GM21515 (cell line): ENCODE measurements around the gene PIGT.

ENCODE experiments used
- ATAC-seq: cut with Tn5 transposase; IDR thresholded peaks from one replicate; pipeline ENCODE4 v1.9.1; 2021; ENCODE audit not compliant: unreplicated experiment

Gene PIGT

GRCh38 chr20:45400346-45401031, 15.5 kb upstream of the PIGT start:
- no peak for ATAC-seq

GRCh38 chr20:45402946-45403345, 13.0 kb upstream of the PIGT start:
- ATAC-seq, result no peak

DNA sequence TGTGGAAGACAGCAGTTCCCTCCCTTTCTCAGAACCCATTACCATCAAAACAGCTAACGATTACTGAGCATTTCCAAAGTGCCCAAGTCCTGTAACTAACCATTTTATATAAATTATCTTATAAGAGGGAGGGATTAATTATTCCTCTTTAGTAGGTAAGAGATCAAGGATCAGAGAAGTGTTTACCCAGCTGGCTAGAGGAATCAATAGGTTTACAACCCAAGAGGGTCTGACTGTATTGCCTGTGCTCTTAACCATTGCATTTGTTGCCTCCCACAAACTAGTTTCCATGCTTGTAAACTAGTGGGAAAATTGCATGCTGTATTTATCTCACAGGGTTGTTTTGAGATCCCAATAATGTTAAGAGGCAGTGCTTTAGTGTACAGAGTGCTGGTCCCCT, 11.5 kb upstream of the PIGT start:
- ATAC-seq, result no peak

- no peak for ATAC-seq
These were observed 10.2 kb upstream of the PIGT start for GRCh38 chr20:45405571-45406259.

GRCh38 chr20:45406260-45407066, 9.5 kb upstream of the PIGT start:
- no peak for ATAC-seq

GRCh38 chr20:45407067-45407745, 8.7 kb upstream of the PIGT start:
- no peak for ATAC-seq

DNA sequence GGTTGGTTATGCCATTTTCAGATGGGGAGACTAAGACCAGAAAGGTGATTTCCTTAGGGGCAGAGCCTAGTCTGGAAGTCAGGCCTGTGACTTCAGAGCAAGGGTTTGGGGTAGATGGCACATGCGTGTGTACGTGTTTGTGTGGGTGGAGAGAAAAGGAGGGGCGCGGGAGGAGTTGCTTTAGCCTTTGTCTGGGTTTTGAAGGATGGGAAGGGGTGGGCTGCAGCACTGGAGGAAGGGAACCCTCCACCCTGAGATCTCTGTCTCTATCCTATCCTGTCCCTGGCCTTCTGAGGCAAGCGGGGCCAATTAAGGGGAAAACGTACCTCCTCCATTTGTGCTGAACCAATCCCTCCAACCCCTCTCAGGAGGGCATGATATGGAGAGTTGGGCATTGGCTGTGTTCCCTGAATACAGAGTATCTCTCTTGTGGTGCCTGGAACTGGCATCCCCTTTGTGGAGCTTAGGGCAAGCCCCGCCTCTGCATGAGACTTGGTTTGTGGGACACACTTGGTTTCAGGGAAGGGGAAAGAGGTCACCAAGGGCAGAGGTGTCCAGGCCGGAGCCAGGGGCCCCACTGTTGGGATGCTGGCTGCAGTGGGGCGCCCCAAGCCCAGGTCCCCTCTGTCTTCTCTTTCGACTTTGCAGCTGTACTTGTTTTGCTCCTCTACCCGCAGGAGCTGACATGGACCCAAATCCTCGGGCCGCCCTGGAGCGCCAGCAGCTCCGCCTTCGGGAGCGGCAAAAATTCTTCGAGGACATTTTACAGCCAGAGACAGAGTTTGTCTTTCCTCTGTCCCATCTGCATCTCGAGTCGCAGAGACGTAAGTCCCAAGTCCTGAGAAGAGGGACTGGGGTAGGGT, 7.9 kb upstream of the PIGT start, which contains the start of gene DBNDD2:
Gene DBNDD2, plus strand, starts transcription at position 507 of the 863 bp plus-strand sequence. Its CDS starts 179 bp downstream, at position 686.
- ATAC-seq, result no peak

DNA sequence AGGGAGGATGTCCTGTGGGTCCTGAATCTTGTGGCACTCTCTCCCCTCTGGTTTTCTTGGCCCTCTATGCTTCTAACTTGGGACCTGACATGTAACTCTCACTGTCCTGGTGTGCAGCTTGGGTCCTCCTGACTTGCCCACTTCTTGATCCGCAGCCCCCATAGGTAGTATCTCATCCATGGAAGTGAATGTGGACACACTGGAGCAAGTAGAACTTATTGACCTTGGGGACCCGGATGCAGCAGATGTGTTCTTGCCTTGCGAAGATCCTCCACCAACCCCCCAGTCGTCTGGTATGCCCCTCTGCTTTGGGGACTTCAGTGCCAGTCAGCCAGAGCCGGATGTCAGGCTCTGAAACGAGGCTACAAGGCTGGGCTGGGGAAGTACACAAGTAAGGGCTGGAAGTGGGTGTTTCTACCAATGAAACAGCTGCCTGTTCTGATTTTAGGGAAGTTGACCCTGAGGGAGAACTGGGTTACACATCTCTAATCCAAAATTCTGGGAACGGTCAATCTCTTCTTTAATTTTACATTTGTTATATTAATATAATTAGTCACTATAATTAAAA, 7.2 kb upstream of the PIGT start:
- no peak for ATAC-seq

- no peak for ATAC-seq
These were observed 6.2 kb upstream of the PIGT start for GRCh38 chr20:45409521-45410272.

GRCh38 chr20:45410887-45411286, 5.1 kb upstream of the PIGT start:
- ATAC-seq, result no peak

DNA sequence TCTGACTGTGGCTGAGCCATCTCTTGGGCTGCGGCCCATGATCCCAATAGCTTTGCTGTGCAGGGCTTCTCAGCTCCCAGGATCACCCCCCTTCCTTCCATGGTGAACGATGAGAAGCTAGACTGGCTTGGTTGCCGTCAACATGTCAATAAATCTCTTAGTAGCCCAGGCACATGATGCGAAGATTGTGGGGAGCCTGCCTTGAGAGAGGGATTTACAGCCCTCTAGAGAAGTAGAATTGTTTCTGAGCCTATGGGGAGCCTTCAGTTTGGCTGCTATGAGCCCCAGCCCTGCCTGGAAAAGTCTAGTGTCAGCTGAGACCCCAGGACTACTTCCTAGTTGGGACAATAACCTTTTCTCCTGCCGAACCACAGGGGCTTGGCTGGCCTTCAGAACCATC, 3.3 kb upstream of the PIGT start:
- no peak for ATAC-seq

GRCh38 chr20:45413479-45413878, 2.5 kb upstream of the PIGT start:
- ATAC-seq, result no peak

DNA sequence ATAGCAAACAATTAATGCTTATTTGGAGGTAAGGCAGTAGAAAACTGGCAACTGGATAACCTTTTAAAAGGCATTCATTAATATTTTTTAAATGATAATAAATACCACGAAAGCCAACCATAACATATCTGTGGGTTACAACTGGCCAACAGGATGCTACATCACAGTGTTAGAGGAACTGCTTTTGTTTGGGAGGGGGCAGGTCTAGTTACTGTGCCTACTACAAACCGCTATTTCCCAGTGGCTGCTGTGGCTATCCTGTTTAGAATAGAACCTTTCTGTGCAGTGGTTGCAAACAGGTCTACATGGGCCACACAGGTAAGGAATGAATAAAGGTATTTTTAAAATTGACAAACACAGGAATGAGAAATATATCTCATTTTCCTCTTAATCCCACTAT, 976 bp downstream of the PIGT start:
- no peak for ATAC-seq

DNA sequence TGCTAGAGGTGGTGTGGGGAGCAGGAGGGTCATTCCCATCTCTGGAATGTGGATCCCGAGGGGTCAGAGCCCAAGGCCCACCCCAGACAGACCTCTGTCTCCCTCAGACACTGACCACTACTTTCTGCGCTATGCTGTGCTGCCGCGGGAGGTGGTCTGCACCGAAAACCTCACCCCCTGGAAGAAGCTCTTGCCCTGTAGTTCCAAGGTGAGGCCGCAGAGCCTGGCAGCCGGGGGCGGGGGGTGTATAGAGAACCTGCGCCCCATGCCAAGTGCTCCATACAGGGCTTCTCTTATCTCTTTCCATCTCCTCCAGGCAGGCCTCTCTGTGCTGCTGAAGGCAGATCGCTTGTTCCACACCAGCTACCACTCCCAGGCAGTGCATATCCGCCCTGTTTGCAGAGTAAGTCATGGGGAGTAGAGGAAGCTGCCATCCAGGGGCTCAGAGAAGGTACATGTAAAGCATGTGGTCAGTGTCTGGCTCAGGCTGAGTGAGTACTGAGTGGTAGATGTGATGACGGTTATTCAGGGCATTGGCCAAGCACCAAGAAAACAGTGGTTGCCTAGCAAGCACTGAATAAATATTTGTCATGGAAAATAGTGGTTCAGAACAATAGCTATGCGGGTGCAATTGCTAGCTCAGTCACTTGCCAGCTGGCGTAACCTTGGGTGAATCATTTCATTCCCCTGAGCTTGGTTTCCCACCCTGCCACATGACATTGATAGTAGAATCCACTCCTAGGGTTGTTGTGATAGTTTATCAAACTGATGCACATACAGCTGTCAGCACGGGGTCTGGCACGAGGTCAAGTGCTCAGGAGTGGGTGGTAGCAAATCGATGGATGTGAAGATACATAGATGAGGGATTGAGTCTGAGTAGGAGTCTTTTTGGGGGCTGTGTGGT, 3.5 kb downstream of the PIGT start:
- ATAC-seq, result peak; percentile 48

DNA sequence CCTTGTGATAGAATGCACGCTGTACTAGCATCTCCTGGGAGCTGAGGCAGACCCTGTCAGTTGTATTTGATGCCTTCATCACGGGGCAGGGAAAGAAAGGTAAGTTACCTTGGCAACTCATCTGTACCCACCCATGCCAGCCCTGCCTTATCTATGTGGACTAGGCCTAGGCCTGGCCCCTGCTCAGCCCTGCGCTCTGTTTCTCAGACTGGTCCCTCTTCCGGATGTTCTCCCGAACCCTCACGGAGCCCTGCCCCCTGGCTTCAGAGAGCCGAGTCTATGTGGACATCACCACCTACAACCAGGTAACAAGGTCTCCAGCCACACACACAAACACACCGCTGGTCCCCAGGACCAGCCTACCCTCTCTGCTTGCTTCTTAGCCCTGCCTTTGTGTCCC, 4.2 kb downstream of the PIGT start:
- no peak for ATAC-seq

DNA sequence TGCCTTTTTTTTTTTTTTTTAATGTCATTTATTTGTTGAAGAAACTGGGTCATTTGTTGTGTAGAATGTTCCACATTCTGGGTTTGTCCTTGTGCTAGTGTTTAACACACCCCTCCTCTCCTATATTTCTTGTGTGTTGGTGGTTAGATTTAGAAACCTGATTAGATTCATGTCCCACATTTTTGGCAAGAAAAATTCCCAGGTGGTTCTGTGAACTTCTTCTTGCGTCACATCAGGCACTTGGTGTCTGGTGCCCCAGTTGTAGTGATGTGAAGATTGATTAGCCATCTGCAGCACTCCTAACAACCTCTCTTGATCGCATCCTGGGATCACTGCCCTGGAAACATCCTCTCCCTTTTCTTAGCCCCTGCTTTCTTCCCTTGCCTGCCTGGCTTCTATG, 7.8 kb downstream of the PIGT start:
- no peak for ATAC-seq

DNA sequence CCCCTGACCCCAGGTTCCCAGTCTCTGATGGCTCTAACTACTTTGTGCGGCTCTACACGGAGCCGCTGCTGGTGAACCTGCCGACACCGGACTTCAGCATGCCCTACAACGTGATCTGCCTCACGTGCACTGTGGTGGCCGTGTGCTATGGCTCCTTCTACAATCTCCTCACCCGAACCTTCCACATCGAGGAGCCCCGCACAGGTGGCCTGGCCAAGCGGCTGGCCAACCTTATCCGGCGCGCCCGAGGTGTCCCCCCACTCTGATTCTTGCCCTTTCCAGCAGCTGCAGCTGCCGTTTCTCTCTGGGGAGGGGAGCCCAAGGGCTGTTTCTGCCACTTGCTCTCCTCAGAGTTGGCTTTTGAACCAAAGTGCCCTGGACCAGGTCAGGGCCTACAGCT, 9.6 kb downstream of the PIGT start:
- ATAC-seq, result no peak

GRCh38 chr20:45426320-45427016, 10.5 kb downstream of the PIGT start:
- no peak for ATAC-seq
